AG09319 (cell line): ENCODE data around the gene LY6G5C.
"Not testable (repeated sequence)": the region's sequence is repeated elsewhere in the genome, so short reads cannot be mapped to it uniquely, and the experiment has no call there.

Source experiments
- DNase-seq: peaks from one replicate; pipeline ENCODE4 v3.0.0-alpha.2; 2010; ENCODE audit warnings: low read depth; ENCODE audit errors: extremely low read depth
- TF ChIP-seq, protein P1 (sequence below): IDR thresholded peaks from 2 replicates; pipeline ENCODE4 v1.5.1; 2011; ENCODE audit warnings: low read depth, mild to moderate bottlenecking, inconsistent platforms, low read length, moderate library complexity

Gene LY6G5C

DNA sequence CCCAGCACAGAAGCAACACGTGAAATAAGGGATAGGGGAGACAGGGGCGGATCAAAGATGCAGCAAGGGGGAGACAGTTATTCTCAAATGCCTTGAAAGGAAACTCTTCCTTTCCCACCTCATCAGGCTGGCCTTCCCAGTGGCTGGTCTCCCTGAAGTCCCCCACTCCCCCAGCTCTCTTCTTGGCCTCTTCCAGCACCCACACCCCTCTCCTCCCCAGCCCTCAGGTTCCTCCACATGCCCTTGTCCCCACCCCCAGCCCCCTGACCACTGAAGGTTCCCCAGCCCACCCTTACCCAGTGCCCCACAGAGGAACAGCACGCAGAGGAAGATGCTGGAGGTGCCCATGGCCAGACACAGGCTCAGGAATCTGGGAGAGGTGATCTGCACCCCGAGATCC is 32.6 kb upstream of the LY6G5C start:
- DNase-seq, result no peak
- TF ChIP-seq, protein P1, sequence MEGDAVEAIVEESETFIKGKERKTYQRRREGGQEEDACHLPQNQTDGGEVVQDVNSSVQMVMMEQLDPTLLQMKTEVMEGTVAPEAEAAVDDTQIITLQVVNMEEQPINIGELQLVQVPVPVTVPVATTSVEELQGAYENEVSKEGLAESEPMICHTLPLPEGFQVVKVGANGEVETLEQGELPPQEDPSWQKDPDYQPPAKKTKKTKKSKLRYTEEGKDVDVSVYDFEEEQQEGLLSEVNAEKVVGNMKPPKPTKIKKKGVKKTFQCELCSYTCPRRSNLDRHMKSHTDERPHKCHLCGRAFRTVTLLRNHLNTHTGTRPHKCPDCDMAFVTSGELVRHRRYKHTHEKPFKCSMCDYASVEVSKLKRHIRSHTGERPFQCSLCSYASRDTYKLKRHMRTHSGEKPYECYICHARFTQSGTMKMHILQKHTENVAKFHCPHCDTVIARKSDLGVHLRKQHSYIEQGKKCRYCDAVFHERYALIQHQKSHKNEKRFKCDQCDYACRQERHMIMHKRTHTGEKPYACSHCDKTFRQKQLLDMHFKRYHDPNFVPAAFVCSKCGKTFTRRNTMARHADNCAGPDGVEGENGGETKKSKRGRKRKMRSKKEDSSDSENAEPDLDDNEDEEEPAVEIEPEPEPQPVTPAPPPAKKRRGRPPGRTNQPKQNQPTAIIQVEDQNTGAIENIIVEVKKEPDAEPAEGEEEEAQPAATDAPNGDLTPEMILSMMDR, result no peak

DNA sequence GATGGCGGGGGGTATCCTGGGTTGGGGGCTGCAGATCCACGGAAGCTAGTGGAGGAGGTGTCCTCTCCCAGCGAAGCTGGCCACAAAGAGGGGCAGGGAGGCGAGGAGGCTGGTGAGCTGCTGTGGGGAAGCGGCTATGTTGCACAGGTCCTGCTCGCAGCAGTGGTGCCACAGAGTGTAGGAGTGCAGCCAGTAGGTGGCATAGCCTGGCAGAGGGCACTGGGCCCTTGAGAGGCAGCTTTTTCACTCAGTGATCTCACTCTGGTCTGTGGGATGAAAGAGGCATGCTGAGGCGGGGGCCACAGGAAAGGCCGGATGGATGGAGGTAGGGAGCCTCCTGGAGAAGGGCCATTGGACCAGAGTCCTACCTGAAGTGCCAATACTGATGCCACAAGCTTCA is 31.4 kb upstream of the LY6G5C start:
- DNase-seq, result no peak
- TF ChIP-seq, protein P1, result no peak; the same call in 1 of the 2 replicates

DNA sequence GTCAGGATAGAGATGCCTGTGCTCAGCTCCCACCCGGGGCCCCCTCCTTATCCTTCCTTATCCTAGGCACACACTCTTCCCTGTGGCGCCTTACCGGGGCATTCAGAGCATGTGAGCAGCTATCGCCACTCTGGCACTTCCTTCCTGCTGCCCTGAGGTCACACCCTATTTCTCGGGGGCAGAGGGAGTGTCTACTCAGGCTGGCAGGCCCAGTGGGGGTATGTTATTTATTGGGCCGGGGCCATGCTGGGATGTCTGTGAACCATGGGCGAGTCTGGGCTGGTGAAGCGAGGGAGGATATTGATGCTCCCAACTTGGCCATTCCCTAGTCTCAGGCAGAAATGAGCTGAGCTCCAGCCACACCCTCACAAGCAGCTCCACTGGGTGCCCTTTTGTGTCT is 30.4 kb upstream of the LY6G5C start:
- TF ChIP-seq, protein P1, result no peak
- no peak for DNase-seq

DNA sequence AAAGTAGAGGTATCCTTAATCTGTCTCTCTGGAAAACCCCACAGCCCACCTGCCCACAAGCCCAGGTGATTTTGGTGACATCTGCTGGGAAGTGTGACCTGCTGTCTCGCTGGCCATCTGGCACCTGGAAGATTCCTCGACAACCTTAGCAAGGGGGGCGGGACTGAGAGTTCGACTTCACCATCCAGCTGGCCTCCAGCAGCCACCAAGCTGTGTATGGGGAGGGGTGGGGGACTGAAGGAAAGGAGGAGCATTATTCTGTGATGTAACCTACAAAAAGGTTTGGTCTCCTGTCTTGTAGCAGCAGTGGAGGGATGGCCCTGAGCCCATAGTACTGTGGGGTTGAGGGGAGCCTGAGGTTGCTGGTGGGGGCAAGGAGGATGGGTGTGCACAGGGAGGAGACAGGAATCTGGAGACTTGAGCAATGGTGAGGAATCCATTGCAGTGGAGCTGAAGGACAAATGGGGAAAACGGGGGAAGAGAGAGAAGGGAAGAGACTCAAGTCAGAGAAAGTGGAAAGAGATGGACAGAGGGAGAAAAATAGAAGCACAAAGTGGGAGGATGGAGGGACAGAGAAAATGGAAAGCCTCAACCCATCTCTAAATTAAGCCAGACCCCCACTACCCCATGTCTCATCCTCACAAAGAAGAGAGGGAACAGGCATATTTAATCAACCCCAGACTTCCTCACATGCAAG is 29.8 kb upstream of the LY6G5C start:
- no peak for DNase-seq
- TF ChIP-seq, protein P1, result no peak

DNA sequence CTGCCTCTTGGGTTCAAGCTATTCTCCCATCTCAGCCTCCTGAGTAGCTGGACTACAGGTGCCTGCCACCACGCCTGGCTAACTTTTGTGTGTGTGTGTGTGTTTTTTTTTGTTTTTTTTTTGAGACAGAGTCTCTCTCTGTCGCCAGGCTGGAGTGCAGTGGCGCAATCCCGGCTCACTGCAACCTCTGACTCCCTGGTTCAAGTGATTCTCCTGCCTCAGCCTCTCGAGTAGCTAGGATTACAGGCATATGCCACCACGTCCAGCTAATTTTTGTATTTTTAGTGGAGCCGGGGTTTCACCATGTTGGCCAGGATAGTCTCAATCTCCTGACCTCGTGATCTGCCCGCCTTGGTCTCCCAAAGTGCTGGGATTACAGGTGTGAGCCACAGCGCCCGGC is 28.3 kb upstream of the LY6G5C start:
- DNase-seq, result not testable (repeated sequence)

DNA sequence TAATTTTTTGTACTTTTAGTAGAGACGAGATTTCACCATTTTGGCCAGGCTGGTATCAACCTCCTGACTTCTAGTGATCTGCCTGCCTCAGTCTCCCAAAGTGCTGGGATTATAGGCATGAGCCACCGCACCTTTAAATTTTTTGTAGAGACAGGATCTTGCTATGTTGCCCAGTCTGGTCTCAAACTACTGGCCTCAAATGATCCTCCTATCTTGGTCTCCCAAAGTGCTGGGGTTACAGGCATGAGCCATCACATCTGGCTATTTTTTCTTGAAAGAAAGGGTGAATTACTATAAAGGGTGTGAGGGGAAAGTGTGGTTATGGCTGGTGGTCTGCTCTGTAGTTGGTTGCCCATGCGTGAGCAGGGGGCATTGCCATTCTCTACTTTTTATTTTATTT is 27.4 kb upstream of the LY6G5C start:
- DNase-seq, result no peak
- TF ChIP-seq, protein P1, result no peak

DNA sequence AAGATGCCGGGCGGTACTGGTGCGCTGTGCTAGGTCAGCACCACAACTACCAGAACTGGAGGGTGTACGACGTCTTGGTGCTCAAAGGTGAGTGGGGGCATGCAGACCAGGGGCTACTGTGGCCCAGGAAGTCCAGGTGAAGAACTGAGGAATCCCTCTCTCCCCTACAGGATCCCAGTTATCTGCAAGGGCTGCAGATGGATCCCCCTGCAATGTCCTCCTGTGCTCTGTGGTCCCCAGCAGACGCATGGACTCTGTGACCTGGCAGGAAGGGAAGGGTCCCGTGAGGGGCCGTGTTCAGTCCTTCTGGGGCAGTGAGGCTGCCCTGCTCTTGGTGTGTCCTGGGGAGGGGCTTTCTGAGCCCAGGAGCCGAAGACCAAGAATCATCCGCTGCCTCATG is 26.8 kb upstream of the LY6G5C start:
- TF ChIP-seq, protein P1, result no peak
- DNase-seq, result no peak

DNA sequence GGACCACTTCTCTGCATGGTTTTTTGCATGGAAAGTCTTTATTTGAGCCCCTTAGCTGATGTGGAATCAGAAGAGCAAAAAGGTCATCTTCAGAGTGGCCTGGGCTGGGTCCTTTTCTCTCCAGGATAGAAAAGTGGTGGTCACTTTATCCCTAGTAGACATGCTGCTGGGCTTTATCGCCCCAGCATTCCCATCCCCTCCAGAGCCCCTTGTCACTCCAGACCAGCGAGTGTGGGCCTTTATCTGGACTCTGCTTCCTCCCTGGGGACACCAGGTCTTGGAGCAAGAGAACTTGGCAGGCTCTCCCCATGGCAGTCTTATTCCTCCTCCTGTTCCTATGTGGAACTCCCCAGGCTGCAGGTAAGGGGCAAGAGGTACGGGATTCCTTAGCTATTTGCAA is 25.7 kb upstream of the LY6G5C start, which contains the start of gene LY6G6F:
LY6G6F (plus strand) TSS at position 268 of the 400 bp plus-strand sequence; CDS start at position 309, 41 bp downstream.
- TF ChIP-seq, protein P1, result no peak
- no peak for DNase-seq
